ENCODE measurements around the gene SART3.
A peak's percentile ranks its signal among the peaks of the same experiment; 100 is the strongest.
"Not testable (repeated sequence)": the region's sequence is repeated elsewhere in the genome, so short reads cannot be mapped to it uniquely, and the experiment has no call there.

Gene SART3

GRCh38 chr12:108518716-108519496, 42.1 kb downstream of the SART3 start:
- DNase-seq (ENCODE audit: low read depth in 3 of 3): no peak

GRCh38 chr12:108518101-108518715, 42.8 kb downstream of the SART3 start:
- DNase-seq (ENCODE audit: low read depth in 3 of 3): no peak

DNA sequence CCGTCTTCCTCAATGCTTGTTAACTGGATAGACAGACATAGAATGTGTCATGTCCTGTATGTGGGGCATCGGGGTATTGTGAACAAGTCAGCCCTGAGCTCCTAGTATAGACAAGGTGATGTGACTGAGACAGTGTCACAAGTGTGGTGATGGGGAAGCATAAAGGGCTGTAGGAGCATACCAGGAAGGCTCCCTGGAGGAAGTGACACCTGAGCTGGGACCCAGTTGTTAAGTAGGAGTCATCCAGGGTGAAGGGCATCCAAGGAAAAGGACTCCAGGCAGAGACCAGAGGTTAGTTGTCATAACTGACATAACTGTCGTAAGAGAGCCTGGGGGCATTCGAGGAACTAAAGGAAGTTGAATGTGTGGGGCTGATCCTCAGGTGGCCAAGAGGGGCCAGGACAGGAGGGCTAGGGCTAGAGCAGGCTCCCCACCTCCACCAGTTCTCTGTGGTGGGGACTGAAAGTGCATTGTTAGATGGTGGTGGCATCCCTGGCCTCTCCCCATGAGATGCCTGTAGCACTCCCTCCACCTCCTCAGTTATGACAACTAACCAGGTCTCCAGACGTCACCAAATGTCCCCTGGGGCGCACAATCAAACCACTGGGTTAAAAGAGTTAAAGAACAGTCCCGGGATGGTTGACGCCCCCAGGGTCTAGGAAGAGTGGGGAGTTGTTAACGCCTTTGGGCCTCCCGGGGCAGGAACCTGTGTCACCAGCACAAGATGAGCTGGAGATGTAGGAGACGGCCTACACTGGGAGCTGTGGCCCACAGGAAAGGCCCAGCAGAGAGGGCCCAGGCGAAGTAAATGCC, 43.5 kb downstream of the SART3 start:
- no peak for DNase-seq (ENCODE audit: low read depth in 3 of 3)

- no peak for DNase-seq (ENCODE audit: low read depth in 3 of 3)
Observed at GRCh38 chr12:108516511-108517275, 44.3 kb downstream of the SART3 start.

GRCh38 chr12:108515916-108516315, 45.1 kb downstream of the SART3 start:
- DNase-seq (ENCODE audit: low read depth in 3 of 3): no peak

GRCh38 chr12:108514973-108515814, 45.8 kb downstream of the SART3 start, which contains the start of gene FICD:
Gene FICD, plus strand, starts transcription at chr12:108515277. Its CDS starts 1,696 bp downstream, at chr12:108516973.
- DNase-seq (ENCODE audit: low read depth in 3 of 3): peak; percentile 98 to 100 (median 100)

GRCh38 chr12:108514468-108514972, 46.5 kb downstream of the SART3 start:
- no peak for DNase-seq (ENCODE audit: low read depth in 3 of 3)

DNA sequence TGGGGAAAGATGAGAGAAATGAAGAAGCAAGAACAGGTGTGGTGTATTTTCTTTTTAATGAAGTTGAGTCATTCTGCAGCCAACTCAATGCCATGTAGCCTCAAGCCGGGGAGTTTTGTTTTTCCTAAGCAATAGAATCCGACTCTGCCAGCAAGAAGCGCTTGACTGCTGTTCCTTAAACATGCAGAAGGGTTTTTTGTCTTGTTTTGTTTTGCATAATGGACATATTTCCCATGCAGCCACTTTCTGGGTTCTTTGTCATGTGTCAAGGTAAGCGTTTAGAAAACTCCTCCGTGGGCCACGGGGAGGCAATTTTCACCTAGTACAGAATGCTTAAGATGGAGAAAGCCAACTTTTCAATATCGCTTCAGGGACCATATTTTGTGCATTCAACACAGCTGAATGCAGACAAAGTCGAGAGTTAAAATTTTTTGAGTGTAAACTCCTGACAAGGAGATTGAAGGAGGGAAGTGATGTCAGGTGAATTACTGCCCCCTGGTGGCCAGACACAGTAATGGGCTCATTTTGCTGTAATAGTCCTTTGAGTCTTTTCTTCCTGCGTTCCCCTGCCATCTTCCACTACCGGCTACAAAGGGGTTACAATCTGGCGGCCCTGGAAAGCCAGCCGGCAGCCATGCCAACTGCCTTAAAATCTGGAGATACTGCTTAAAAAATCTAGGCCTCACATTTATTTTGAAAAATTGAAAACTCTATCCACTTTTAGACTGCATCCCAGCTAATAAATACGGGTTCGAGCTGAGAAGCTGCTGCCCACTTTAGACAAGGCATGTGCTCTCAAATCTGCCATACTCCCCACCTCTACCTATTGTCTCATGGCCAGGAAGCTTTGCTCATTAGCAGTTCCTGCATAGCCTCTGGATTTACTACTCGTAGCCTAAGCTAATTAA, 49.1 kb downstream of the SART3 start:
- peak; percentile 48 to 71 (median 62) for DNase-seq (ENCODE audit: low read depth in 3 of 3)

- DNase-seq (ENCODE audit: low read depth in 3 of 3): no peak
Observed at GRCh38 chr12:108510836-108511235, 50.1 kb downstream of the SART3 start.

DNA sequence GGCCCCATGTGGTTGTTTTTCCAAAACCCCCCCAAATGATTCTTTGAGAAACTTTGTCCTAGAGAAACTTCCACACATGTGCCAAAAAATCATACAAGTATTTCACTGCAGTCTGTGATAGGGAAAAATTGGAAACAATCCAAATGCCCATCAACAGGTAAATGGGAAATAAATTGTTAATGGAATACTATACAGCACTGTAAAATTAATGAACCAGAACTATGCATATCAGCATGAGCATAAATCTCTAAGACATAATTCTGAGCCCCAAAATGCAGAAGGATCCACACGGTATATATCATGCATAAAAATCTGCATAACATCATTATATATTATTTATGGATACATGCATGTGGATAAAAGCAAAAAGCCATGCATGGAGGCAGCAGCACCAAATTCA, 51.2 kb downstream of the SART3 start:
- no peak for DNase-seq (ENCODE audit: low read depth in 3 of 3)

GRCh38 chr12:108507971-108508642, 52.9 kb downstream of the SART3 start:
- DNase-seq (ENCODE audit: low read depth in 3 of 3): no peak

DNA sequence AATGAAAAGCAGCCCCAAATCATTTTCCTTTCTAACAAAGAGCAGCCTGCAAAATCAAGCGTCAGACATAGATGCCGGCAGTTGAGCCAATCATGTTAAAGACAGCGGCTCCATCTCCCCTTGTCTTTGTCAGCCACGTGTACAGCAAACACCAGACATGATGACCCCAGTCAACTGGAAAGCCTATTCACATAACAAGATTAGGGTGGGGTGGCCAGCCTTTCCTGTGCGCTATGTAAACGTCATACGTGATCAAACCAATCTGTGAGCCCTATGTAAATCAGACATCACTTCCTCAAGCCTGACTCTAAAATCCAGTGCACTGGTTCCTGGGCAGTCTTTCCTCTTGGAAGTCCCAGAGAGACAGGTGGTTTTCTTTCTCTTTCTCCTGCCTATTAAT, 55.8 kb downstream of the SART3 start:
- no peak for DNase-seq (ENCODE audit: low read depth in 3 of 3)

DNA sequence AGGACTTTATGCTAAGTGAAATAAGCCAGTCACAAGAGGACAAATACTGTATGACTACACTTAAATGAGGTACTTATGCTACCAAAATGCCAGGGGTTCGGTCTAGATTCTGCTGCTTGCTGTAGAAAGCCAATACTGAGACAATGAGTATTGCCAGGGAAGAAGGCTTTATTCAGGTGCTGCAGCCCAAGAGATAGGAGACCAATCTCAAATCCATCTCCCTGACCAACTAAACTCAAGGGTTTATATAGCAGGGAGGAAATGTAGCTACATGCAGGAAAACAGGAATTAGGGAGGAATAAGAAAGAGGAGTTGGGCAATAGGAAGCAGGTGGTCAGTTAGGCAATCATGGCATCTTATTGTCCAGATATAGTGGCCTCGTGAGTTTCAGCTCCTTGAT, 58.1 kb downstream of the SART3 start:
- no peak for DNase-seq (ENCODE audit: low read depth in 3 of 3)

GRCh38 chr12:108498136-108498535, 62.8 kb downstream of the SART3 start:
- DNase-seq (ENCODE audit: low read depth in 3 of 3): no peak

DNA sequence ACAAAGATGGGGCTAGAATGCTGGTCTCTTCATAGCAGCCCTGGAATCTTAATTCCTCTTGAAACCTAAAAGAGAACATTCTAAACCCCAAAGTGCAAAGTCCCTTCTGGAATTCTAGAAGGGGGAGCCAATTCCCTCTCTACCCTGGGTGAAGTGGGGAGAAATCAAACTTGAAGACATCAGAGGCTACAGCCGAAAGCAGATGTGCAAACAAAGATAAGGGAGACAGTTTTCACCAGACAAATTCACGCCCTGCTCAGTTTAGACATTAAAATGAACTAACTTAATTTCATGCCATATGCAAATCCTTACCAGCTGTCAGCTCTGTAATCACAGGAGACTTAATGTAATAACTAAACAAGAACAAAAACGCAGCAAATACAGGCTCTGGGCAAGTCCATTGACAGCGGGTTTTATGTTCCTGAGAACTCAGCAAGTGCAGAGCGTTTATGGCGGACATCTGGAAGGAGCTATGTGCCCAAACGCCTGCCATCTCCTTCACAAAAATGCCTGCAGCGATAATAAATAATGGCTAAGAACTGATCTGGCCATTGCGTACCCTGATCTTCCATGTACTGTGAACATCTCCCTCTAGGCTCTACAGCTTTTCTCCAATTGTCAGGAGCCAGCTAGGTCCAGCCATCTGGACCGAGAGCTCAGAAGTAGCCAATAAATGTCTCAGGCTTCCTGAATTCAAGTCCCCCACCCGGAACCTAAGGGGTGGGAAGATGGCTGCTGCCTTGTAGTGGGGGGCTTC, 65.0 kb downstream of the SART3 start:
- DNase-seq (ENCODE audit: low read depth in 3 of 3): no peak

GRCh38 chr12:108495054-108495453, 65.9 kb downstream of the SART3 start:
- DNase-seq (ENCODE audit: low read depth in 3 of 3): peak in 1 of 3 experiments; percentile 26

DNA sequence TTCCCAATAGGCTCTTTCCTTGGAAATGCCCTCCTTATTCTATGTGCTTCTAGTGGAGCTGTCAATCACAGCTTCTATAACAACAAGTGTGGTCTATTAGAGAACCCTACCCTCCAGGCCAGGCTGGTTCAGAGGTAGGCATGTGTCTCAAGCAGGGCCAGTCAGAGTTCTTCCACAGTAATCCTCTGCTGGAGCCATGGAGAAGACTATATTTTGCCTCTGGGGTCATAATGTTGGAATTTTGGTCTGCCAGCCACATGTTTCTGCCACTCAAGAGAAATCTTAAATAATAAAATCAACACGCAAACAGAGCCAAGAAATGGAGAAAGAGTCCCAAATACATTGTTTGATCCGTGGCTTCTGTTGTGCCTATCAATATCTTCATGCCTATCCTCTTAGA, 69.7 kb downstream of the SART3 start:
- no peak for DNase-seq (ENCODE audit: low read depth in 3 of 3)

DNA sequence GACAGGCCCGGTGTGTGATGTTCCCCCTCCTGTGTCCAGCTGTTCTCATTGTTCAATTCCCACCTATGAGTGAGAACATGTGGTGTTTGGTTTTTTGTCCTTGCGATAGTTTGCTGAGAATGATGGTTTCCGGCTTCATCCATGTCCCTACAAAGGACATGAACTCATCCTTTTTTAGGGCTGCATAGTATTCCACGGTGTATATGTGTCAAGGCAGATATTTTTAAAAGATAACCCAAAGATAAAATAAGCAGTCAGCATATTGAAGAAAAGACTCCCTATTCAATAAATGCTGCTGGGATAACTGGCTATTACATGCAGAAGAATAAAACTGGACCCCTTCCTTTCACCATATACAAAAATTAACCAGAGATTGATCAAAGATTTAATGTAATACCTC, 73.9 kb downstream of the SART3 start:
- DNase-seq (ENCODE audit: low read depth in 3 of 3): not testable (repeated sequence)

Measured in stimulated activated CD4-positive, alpha-beta T cell treated with anti-CD3 and anti-CD28 coated beads, TNF-alpha, amount 100 ng/mL, for 24 hours (primary cell).